GM21576 (cell line): ENCODE results near the gene CNPY4.

Experiments used
- ATAC-seq: cut with Tn5 transposase; IDR thresholded peaks from one replicate; pipeline ENCODE4 v1.9.1; 2021; ENCODE audit warnings: mild to moderate bottlenecking, moderate library complexity; ENCODE audit not compliant: unreplicated experiment

CNPY4 gene

DNA sequence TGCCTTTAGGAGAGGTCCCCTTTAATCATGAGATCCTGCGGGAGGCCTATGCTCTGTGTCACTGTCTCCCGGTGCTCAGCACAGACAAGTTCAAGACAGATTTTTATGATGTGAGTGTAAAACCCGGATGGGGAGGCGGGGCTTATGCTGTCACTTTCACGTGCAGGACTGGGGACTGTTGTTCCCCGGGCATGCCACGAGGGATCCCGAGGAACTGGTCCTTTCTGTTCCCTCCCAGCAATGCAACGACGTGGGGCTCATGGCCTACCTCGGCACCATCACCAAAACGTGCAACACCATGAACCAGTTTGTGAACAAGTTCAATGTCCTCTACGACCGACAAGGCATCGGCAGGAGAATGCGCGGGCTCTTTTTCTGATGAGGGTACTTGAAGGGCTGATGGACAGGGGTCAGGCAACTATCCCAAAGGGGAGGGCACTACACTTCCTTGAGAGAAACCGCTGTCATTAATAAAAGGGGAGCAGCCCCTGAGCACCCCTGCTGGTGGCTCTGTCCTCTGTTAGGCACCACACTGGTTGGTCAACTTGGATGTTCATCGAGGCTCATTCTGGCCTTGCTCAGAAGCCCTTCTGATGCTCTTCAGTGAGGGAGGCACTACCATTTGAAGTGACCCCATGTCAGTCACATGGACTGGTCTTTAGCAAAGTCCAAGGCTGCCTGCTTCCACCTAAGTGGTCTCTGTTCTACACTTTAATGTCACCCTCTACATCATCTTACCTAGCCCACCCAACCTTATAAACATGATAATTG is 27.8 kb upstream of the CNPY4 start:
- ATAC-seq: no peak

DNA sequence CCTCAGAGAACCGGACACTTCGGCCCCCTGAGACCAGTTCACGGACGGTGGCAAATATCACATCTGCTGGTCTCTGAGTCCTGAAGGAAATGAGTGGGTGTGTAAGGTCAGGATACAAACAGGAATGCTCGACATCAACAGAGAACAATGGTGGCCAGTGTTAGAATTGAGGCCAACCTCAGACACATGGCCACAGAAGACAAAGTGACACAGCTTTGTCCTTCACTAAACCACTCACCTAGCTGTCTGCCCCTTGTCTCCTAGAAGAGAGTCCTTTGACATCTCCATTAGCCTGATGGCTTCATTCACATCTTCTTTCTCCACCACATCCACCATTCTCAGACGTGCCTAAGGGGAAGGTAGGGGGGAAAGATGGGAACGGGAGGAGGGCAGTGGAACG is 26.4 kb upstream of the CNPY4 start:
- no peak for ATAC-seq

DNA sequence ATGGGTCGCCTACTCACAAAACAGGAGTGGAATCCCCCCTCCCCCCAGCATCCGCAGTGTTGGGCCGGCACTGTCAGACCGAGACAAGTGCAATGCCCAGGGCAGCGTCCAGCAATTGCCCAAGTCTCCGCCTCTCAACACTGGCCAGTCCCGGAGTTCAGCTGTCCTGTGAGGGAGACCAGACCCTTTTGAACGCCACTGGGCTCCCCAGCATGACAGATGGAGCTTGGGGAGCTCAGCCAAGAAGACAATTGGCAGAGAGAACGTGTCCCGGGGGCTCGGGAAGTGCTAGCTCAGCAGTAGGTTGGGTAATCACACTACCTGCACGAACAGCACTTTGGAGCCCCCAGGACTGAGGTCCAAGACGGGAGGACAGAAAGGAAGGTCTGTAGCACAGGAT is 25.9 kb upstream of the CNPY4 start:
- no peak for ATAC-seq

DNA sequence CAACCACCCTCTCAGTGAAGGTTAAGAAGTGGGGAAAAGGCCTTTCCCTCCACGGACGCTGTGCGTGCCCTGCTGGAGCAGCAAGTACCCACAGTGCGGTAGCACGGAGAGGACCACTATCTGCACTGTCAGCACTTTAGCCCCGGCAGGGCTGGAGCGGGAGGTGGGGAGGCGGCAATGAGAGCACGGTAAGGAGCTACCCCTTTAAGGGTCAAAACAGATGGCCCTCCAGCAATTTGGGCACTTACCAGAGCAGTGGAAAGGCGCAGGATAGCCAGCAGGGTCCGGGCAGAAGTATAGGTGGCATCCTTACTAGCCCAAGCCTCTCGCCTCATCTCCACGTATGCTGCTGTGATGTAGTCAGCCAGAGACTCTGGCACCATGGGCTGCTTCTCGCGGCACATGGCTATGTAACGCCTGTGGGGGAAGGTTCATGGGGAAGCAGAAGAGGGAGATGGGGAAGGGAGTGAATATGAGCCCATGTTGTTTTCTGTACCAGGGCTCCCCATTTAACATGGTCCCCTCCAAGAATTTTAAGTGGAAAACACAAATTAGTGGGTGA is 25.4 kb upstream of the CNPY4 start:
- no peak for ATAC-seq

DNA sequence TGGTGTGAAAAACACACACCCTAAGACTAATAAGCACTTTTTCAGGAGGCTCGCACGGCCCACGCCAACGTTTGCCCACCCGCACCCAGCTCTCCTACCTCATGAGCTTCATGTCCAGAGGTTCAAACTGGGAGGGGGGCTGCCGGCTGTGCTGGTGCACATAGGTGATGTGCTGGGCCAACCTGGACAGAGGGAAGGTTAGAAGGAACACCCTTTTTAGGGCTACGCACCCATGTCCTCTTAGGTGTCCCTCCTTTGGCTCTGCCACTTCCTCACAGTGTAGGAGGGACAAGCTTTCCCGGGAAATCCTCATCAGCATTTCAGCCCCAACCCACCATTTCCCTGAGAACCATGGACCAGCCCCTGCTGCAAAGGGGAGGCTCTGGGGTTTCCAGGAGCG is 24.1 kb upstream of the CNPY4 start:
- ATAC-seq: no peak

DNA sequence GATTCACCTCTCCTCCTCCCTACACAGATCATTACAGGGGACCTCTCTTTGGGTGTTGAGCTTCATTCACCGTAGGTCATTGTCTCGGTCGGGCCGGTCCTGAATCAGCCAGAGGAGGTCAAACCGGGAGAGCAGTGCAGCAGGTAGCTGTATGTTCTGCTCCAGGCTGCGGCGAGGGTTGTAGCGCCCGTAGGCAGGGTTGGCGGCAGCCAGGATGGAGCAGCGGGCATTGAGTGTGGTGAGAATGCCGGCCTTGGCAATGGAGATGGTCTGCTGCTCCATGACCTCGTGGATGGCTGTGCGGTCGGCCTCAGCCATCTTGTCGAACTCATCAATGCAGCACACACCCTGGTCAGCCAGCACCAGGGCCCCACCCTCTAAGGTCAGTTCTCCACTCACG is 23.7 kb upstream of the CNPY4 start:
- no peak for ATAC-seq

DNA sequence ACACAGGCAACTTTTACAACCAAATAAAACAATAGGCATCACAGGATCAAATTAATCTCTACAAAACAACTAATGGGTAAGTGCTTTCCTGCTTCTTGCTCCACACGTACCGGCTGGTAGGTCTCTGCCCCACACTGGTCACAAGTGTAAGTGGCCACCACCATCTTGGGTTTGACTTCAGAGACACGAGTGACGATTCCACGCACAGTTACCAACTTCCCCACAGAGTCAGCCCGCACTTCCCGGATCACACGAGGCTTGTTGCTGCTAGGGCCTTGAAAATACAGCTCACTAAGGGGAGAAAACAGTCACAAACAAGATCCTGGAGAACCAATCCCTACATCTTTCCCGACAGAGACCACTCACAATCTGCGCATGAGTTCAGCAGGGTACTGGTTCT is 20.5 kb upstream of the CNPY4 start:
- no peak for ATAC-seq

DNA sequence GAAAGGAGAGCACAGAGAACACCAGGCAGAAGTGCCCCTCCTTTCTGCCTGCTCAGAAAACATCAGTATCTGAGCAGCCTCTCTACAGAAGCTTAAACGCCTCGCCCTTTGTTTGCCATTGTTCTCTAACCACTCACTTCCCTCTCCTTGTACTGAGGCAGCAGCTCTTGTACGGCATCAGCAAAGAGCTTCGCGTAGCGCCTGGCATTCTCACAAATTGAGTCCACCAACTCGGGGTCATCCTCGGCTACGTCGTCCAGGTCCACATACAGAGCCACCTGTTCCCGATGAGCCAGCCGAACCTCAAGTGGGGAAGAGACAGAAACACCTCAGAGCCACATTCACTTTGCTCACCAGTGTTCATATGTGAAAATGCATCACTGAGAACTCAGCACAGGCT is 20.0 kb upstream of the CNPY4 start:
- no peak for ATAC-seq

DNA sequence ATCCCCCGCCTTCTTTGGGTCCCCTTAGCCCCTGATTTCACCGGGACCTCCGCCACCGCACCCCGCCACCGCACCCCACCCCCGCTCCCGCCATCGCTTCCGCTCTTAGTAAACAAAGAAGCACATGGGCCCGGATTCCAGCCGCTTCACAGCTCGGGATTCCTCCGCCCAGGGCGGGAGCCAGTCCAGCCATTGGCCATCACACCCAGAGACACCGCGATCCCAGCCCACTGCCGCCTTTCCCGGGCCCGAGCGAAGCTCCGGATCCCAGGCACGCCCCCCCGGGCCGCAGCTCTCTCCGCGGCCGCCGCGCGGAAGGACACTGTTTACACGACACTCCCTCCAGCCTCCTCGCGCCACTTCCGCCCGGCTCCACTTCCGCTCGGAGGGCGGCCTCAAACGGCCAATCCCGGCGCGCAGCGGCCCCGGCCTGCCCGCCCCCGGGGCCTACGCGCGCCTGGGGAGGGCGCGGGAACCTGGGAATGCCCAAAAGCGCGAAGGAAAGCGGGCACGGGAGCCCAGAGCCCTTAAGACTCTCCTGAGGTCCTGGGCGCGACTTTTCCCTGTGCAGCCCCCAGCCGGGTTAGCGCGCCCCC is 18.9 kb upstream of the CNPY4 start:
- peak; percentile 67 for ATAC-seq

DNA sequence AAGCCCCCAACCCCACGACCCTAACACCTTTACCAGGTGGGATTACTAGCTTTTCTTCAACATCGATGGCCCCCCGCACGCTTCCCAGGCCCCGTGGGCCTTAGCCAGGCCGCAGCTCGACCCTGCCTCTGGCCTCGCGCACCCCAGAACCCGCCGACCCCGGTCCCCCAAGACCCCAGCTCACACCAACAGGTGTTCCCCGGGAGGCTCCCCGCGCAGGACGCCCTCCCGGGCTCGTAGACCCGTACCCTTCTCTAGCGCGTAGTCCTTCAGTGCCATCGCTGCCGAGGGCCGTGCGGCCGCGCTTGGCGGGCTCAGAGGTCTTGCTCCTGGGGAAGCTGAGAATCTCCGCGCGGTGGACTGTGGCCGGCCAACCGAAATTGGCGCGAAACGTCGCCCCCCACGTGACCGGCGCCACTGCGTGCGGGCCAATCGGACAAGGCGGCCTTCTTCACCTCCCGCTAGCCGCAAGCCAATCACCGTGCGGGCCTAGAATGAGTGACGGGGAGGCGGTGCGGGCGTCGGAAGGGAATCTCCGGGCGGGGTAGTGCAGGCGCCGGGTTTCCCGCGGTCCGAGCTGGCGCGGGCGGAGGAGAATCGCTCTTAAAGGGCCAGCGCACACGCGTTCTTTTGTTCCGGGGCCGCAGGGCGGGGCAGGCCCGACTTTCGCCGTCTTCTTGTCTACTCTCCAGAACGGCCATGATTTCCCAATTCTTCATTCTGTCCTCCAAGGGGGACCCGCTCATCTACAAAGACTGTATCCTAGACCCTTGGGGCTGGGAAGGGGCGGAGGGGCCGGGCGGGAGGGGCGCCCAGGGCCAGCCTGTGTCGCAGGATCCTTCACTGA is 18.2 kb upstream of the CNPY4 start, which contains the start of the genes AP4M1 and MCM7:
Gene AP4M1 (plus strand): TSS at position 628 of the 847 bp plus-strand sequence. CDS start 72 bp downstream, at position 700.
Gene MCM7 (minus strand): TSS at position 382 of the 847 bp plus-strand sequence. CDS start 103 bp downstream, at position 279.
- ATAC-seq: peak; percentile 86

DNA sequence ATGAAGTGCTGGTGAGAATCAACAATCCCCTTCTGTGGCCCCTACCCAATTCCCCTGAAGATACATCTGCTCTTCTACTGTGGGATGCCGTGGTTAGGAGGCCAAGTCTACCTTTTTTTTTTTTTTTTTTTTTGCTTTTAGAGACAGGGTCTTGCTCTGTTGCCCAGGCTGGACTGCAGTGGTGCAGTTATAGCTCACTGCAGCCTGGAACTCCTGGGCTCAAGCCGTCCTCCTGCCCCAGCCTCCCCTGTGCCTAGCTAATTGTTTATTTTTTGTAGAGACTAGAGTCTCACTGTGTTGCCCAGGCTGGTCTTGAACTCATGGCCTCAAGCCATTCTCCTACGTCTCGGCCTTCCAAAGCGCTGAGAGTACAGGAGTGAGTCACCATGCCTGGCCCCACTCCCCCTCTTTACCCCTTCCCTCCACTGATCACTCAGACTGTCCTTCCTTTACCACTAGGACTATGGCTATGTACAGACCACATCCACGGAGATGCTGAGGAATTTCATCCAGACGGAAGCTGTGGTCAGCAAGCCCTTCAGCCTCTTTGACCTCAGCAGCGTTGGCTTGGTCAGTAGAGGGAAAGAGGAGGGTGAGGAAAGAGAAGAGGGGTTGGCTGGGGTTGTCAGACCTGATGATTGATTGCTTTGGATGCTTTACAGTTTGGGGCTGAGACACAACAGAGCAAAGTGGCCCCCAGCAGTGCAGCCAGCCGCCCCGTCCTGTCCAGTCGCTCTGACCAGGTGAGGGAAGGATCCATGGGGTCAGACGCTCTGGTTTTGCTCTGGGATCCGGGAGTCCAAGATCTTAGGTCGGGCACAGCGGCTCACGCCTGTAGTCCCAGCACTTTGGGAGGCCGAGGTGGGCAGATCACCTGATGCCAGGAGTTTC is 16.2 kb upstream of the CNPY4 start:
- no peak for ATAC-seq

DNA sequence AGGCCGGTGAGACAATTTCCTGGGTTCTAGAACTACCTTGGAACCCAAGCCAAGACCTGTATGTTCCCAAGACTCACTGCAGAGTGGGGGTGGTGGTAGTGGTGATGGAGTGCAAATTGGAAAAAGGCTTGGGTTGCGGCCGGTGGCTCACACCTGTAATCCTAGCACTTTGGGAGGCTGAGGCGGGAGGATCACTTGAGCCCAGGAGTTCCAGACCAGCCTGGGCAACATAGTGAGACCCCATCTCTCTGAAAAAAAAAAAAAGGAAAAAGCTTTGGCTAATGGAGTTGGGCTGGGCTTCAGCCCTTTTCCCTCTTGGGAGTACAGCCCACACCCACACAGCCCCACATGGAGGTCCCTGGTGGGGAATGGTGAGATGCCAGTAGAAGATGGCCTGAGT is 13.9 kb upstream of the CNPY4 start:
- ATAC-seq: no peak

DNA sequence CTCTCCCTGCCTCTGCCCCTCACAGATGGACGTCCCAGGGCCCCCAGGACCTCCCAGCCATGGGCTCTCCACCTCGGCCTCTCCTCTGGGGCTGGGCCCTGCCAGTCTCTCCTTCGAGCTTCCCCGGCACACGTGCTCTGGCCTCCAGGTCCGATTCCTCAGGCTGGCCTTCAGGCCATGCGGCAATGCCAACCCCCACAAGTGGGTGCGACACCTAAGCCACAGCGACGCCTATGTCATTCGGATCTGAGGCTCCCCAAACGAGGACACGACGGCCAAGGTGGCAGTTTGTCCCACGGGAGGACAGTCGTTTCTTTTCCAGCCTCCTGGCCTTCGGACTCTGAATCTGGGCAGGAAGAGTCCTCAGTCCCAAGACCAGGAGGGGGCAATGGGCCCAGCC is 12.8 kb upstream of the CNPY4 start:
- no peak for ATAC-seq

DNA sequence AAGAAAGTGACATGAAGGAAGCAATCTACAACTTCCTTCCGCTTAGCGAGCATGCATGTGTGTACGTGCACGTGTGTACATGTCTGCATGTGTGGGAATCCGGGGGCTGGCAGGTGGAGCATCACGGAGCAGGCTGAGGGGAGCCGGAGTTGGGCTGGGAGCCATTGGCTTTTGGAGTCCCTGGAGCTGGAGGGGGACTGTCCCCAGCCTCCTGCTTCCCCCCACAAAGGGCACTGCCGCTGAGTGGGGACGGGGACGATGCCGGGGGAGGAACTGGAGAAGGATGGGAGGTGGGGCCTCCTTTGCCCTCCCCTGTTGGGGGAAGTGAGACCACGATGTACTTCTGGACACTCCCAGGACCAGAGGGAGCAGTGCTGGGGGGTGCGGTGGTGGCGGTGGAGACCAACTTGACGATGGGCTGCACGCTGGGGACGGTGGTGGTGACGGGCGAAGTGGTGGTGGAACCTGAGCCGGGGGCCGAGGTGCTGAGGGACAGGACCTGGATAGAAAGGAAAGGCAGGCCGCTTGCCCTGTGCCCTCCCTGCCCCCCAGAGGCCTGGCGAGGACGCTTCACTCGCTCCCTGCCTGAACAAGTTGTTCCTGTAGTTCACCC is 12.2 kb upstream of the CNPY4 start:
- ATAC-seq: no peak

DNA sequence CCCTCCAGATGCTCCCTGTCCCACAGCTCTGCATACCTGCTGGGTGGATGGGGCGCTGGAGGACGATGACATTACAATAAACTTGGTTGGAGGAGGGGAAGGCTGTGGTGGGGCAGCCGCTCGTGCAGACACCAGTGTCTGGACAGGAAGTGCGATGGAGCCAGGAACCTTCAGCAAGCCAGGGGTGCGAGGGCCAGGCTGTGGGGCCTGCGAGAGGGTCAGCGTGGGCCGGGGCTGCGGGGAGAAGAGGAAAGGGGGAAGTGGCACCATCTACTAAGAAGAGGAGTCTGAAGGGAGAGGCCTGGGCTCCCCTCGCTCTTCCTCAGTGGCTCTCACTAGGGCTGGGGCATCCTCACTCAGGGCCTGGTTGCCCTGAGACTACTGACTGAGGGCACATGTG is 11.5 kb upstream of the CNPY4 start:
- ATAC-seq: no peak

DNA sequence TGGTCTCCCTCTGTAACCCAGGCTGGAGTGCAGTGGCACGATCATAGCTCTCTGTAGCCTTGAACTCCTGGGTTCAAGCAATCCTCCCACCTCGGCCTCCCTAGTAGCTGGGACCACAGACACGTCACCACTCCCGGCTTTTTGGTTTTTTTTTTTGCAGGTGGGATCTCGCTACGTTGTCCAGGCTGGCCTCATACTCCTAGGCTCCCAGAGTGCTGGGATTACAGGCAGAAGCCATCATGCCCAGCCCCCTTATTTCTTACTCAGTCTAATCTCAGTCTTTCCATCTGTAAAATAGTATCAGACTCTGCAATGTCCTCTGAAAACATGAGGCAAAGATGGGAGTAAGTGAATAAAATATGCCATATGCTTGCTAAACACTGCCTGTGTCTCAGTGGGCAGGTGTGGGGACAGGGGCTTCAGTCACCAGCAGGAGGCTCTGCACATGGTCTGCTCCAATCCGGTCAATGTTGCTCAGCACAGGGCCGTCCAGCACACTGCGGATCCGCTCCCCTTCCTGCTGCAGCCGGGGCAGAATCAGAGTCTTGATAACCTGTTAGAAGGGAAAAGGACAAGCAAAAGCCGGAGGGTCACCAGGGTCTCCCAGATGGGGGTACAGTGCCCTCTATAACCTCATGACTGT is 9.8 kb upstream of the CNPY4 start:
- no peak for ATAC-seq

DNA sequence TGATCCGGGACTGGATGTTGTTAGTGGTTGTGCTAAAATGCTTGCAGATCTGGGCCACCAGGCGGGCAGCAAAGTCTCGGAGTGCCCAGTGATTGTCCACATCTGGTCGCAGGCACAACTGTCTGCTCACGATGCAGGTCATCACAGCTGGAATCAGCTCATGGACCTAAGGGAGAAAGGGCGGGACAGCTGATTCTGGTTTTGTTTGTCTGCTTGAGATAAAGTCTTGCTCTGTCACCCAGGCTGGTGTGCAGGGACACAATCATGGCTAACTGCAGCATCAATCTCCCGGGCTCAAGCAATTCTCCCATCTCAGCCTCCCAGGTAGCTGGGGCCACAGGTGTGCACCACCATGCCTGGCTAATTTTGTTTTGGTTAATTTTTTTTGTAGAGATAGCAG is 8.3 kb upstream of the CNPY4 start:
- no peak for ATAC-seq

DNA sequence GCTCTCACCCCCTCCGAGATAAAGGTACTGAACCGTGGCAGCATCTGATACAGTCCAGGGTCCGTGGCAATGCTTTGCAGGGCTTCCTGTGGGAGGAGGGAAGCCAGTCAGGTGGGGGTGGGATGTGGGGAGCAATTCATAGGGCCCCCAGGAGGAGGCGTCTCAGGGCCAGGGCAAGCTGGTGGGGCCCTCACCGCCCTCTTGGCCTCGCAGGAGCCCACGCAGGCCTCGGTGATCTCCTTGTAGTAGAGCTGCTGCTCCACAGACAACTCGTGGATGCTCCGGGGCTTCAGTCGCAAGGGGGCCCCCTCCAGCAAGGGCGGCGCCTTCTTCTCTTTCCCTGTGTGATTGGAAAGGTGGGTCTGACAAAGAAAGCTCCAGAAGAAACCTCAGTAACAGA is 7.5 kb upstream of the CNPY4 start:
- ATAC-seq: no peak

DNA sequence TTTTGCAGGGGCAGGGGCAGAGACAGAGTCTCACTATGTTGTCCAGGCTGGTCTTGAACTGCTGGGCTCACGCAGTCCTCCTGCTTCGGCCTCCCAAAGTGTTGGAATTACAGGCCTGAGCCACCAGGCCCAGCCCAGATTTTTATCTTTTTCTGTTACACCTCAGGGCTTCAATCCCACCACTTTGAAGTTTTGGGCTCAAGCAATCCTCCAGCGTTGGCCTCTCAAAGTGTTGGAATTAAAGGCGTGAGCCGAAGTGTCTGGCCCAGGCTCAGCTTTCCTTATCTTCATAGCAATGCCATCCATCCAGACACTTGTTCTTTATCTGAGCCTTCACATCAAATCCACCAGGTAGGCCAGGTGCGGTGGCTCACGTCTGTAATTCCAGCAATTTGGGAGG is 4.4 kb upstream of the CNPY4 start:
- ATAC-seq: no peak
